Mucosa of rectum (tissue), 2 donors: ENCODE measurements around the gene PRKN.

Experiments used
- H3K27ac ChIP-seq, 2 donors: one replicate each; pipeline ENCODE4 v1.7.0; 2013; ENCODE audit warnings: inconsistent platforms in 2 of 2, low read depth in 2 of 2, low read length in 2 of 2
- H3K27me3 ChIP-seq, 2 donors: one replicate each; pipeline ENCODE4 v1.7.0; 2013; ENCODE audit warnings: low read length in 2 of 2; ENCODE audit not compliant: control insufficient read depth in 2 of 2, insufficient read depth in 2 of 2
- H3K36me3 ChIP-seq, 2 donors: one replicate each; pipeline ENCODE4 v1.7.0; 2013; ENCODE audit warnings: low read length in 2 of 2; ENCODE audit not compliant: control insufficient read depth in 2 of 2, insufficient read depth in 2 of 2
- H3K4me1 ChIP-seq, 2 donors: one replicate each; pipeline ENCODE4 v1.7.0; 2013; ENCODE audit warnings: low read length in 2 of 2, mild to moderate bottlenecking in 1 of 2; ENCODE audit not compliant: control insufficient read depth in 2 of 2, insufficient read depth in 2 of 2
- H3K4me3 ChIP-seq, 2 donors: one replicate each; pipeline ENCODE4 v1.7.0; 2013; ENCODE audit warnings: low read length in 2 of 2
- H3K9ac ChIP-seq, 2 donors: one replicate each; pipeline ENCODE4 v1.7.0; 2013; ENCODE audit warnings: low read length in 2 of 2, low read depth in 1 of 2, mild to moderate bottlenecking in 1 of 2
- H3K9me3 ChIP-seq, 2 donors: one replicate each; pipeline ENCODE4 v1.7.0; 2013; ENCODE audit warnings: low read length in 2 of 2; ENCODE audit not compliant: control insufficient read depth in 2 of 2
- donor health status: healthy.
- donor health status: Normal muscosa, but diverticular disease.

Gene PRKN

DNA sequence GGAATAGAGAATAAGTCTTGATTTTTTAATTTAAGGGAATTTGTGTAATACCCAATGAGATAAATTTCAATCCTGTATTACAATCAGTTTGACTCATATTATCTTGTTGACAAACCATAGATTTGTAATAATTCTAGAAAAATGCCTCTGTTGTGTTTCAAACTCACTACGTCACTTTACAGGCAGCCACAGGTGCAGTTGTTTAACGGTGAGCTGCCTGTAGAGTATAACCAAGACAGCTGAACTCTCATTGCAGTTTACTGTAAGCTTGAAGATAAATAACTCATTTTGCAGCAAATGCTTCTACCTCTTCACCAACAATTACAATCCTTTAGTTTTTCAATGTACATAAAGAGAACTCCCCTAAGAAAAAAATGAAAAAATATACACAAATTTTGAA lies 114.3 kb downstream of the PRKN start:
- Histone ChIP-seq H3K36me3 (no peaks in the 10 kb centered on the region), H3K4me1 (no peaks in the 10 kb centered on the region), H3K27me3 (no peaks in the 10 kb centered on the region), H3K9me3 (no peaks in the 10 kb centered on the region), H3K4me3 (no peak overlapping the region), H3K27ac (no peak overlapping the region), H3K9ac (no peak overlapping the region)

DNA sequence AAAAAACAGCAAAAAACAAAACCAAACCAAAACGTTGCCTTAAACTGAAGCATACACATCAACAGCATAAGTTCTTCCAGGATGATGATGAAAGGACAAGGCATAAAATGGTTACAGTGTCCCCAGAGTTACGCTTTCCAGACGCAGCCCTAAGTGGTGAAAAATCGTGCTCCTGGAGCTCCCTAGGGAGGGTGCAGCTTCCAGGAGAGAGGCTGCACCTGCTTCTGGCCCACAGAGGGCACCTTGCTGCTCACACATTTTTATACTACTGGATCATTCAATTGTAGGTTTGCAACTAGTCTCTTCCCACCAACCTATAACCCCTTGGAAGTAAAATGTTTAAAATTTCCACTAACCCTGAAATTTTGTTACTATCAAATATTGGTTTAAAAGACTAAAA lies 115.0 kb downstream of the PRKN start:
- Histone ChIP-seq H3K9me3 (no peaks in the 10 kb centered on the region), H3K27ac (no peak overlapping the region), H3K9ac (no peak overlapping the region), H3K4me1 (no peaks in the 10 kb centered on the region), H3K36me3 (no peaks in the 10 kb centered on the region), H3K27me3 (no peaks in the 10 kb centered on the region), H3K4me3 (no peak overlapping the region)

GRCh38 chr6:162610351-162610750 lies 117.2 kb downstream of the PRKN start:
- Histone ChIP-seq H3K9me3 (no peaks in the 10 kb centered on the region), H3K36me3 (no peaks in the 10 kb centered on the region), H3K27me3 (no peaks in the 10 kb centered on the region), H3K4me3 (no peak overlapping the region), H3K27ac (no peak overlapping the region), H3K9ac (no peak overlapping the region), H3K4me1 (no peaks in the 10 kb centered on the region)

DNA sequence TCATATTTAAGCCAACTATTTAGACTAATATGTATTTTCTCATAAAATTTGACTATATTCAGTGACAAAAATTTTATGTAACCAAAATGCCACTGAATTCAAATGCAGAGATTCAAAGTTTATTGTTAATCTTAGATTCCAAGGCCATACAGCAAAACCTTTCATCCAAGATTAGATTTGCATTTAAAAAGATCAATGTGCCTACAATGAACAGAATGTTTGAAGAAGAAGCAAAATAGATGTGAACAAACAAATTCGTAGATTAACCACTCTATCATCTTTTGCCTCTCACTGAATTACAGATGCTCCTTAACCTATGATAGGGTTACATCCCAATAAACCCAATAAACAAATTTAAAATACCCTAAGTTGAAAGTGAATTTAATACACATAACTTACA lies 121.7 kb downstream of the PRKN start:
- H3K27me3 ChIP-seq, result no peaks in the 10 kb centered on the region

DNA sequence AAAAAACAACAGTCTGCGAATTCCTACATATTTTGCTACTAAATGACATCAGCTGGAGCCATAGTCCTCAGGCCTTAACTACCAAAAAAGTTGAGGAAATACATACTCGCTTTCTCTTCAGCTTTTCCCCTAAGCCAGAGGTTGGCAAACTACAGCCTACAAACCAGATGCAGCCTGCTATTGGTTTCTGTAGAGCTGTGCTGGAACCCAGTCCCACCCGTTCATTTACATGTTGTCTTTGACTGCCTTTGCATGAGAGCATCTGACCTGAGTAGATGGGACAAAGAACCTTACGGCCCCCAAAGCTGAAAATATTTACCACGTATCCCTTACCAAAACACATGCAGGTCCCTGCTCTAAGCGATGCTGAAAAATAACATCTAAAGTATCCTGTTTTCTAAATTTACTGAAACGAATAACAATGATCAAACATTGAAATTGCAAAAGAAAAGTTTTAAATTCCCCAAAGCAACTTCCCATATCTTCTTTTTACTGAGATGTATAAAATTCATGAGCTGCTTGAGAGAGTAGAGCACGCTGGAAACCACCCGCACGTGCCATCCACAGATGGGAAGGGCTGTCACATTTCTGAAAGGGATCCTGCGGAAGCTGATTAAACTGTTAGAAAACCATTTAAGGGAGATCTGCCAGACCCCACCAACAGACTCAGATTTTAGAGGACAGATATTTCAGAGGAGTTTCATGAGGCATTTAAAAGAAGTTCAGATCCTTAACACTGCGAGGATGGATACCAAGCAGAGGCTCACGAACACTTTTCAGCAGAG lies 124.1 kb downstream of the PRKN start:
- H3K4me3 ChIP-seq, result no peak overlapping the region
- no peak overlapping the region for H3K9ac ChIP-seq
- H3K27ac ChIP-seq, result no peak overlapping the region
- no peaks in the 10 kb centered on the region for H3K36me3 ChIP-seq
- no peaks in the 10 kb centered on the region for H3K4me1 ChIP-seq
- no peaks in the 10 kb centered on the region for H3K27me3 ChIP-seq
- no peaks in the 10 kb centered on the region for H3K9me3 ChIP-seq

More for the DNA sequence above, 121.7 kb downstream of the PRKN start:
- H3K4me1 ChIP-seq, result no peaks in the 10 kb centered on the region
- no peak overlapping the region for H3K27ac ChIP-seq
- no peaks in the 10 kb centered on the region for H3K9me3 ChIP-seq
- no peak overlapping the region for H3K9ac ChIP-seq
- H3K36me3 ChIP-seq, result no peaks in the 10 kb centered on the region
- no peak overlapping the region for H3K4me3 ChIP-seq

DNA sequence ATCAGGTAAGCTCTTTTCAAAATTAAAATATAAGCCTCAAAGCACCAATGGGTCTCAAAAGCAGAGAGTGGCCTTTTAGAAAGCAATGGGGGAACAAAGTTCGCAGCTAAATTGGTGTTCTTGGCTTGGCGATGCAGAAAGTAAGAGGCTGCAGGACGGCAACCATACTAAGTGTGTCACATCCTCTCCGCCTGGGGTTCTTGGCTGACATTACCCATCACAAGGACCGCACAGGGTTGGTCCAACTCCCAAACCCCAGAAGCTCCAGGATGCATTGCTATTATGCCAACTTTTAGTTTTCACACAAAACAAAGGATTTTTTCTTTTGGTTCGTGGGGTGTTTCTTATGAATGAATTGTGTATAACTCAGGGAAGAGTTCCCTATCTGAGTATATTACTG lies 124.8 kb downstream of the PRKN start:
- no peaks in the 10 kb centered on the region for H3K36me3 ChIP-seq
- no peaks in the 10 kb centered on the region for H3K4me1 ChIP-seq
- H3K27me3 ChIP-seq, result no peaks in the 10 kb centered on the region
- H3K9me3 ChIP-seq, result no peaks in the 10 kb centered on the region
- no peak overlapping the region for H3K9ac ChIP-seq
- H3K27ac ChIP-seq, result no peak overlapping the region
- no peak overlapping the region for H3K4me3 ChIP-seq

DNA sequence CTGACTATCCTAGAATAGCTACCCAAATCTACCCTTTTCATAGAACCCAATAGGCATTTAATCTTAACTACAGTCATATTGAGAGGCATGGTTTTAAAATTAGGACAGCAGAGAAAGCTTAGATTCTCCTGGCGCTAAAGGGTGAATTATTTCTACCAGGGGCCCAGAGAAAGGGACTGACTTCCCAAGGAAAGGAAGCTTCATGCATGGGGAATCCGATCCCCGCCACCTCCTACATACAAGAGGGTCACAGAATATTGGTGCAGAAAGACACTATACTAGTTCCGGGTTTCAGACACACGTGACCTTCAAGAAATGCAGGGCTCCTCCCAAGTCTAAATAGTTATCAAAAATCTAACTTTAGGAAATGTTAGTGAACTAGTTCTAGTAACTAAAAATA lies 130.9 kb downstream of the PRKN start:
- Histone ChIP-seq H3K36me3 (no peaks in the 10 kb centered on the region), H3K27ac (no peak overlapping the region), H3K9me3 (no peaks in the 10 kb centered on the region), H3K9ac (no peak overlapping the region), H3K27me3 (no peaks in the 10 kb centered on the region), H3K4me3 (no peak overlapping the region), H3K4me1 (no peaks in the 10 kb centered on the region)

DNA sequence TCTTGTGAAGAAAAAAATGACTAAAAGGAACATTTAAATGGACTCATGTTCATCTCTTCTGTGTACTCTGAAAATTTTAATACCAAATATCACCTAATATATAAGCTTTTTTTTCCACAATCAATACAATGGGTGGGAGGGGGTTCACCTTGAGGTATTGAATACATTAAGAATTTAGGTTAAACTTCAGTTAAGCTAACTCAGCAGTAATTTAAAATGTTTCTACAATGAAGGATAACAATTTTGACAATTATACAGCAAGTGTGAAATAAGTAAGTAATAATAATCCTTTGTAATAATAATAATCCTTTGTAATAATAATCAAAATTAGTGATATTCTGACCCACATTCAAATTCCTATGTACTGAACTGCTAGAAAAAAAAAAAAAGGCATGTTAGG lies 136.0 kb downstream of the PRKN start:
- Histone ChIP-seq H3K36me3 (no peaks in the 10 kb centered on the region), H3K4me3 (no peak overlapping the region), H3K27me3 (no peaks in the 10 kb centered on the region), H3K27ac (no peak overlapping the region), H3K4me1 (no peaks in the 10 kb centered on the region), H3K9ac (no peak overlapping the region), H3K9me3 (no peaks in the 10 kb centered on the region)

GRCh38 chr6:162581988-162582780 lies 145.4 kb downstream of the PRKN start:
- Histone ChIP-seq H3K36me3 (no peaks in the 10 kb centered on the region), H3K27me3 (no peaks in the 10 kb centered on the region), H3K4me1 (no peaks in the 10 kb centered on the region), H3K4me3 (no peak overlapping the region), H3K9ac (no peak overlapping the region), H3K9me3 (no peaks in the 10 kb centered on the region), H3K27ac (no peak overlapping the region)

DNA sequence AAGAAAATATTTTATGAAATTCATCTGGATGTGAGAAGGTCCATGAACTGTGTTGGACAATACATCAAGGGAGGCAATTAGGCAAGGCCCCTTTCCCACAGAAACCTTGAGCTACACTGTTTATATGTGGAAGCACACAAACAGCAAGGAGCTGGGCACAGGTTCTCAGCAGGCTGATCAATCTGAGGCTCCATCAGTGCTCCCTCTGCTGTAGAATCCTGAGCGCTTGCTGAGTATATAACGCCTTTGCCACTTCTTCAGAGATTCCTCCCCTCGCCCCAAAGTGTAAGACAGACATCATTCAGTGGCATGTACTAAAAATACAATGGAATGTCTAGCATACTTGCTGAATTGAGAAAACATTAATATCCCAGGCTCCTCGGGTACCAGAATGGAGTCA lies 146.9 kb downstream of the PRKN start:
- Histone ChIP-seq H3K27me3 (no peaks in the 10 kb centered on the region), H3K9me3 (no peaks in the 10 kb centered on the region), H3K36me3 (no peaks in the 10 kb centered on the region), H3K4me1 (no peaks in the 10 kb centered on the region), H3K9ac (no peak overlapping the region), H3K4me3 (no peak overlapping the region), H3K27ac (no peak overlapping the region)
